Retinal pigment epithelial cell (primary cell): ENCODE data around the gene ANKRD63.

Source experiments
- DNase-seq: peaks from one replicate; pipeline ENCODE4 v3.0.0-alpha.2; 2010; ENCODE audit warnings: low read depth
- H3K4me3 ChIP-seq: 2 replicates; pipeline ENCODE4 v1.5.1; 2011; ENCODE audit warnings: mild to moderate bottlenecking, low read length, control low read depth, moderate library complexity
- TF ChIP-seq, protein P1 (sequence below): conservative IDR thresholded peaks from 2 replicates; pipeline ENCODE4 v1.5.1; 2011; ENCODE audit warnings: low read depth, low read length, control low read depth, inconsistent platforms

The ANKRD63 gene

DNA sequence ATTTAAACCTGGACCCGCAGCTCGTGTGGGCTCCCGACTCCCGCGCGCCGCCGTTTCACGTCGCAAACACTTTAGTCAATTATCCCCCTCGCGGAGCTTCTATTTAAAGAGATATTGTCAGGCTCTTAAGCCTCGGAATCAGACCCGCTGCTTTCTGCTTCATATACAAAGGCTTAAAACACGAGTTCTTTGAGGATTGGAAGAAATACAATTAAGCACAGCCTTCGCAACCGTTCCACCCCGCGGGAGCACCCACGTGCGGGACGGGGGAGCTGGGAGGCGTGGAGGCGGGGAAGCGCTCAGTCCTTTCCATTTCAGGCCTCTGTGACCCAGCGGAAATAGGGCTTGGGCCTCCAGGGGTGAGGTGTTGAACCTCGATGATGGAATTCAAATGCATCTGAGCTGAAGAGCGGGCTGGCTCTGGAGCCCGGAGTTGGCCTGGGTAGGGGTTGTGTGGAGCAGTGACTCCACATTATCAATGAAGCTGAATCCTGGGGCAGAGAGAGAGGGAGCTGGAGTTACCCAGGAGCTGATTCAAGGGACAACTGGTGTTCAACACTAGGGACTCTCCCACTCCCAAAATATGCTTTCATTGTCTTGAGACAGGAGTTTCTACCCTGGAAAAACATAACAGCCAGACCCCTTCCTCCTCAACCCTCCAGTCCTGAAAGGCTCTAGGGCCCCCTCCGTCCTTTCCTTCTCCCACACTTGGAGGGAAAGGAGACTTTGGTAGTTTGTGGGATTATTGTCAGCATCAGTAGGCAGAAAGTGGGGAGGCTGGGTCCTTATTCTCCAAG is 2.4 kb downstream of the ANKRD63 start:
- no peak for DNase-seq
- H3K4me3 ChIP-seq, result no peak overlapping the region
- TF ChIP-seq, protein P1, sequence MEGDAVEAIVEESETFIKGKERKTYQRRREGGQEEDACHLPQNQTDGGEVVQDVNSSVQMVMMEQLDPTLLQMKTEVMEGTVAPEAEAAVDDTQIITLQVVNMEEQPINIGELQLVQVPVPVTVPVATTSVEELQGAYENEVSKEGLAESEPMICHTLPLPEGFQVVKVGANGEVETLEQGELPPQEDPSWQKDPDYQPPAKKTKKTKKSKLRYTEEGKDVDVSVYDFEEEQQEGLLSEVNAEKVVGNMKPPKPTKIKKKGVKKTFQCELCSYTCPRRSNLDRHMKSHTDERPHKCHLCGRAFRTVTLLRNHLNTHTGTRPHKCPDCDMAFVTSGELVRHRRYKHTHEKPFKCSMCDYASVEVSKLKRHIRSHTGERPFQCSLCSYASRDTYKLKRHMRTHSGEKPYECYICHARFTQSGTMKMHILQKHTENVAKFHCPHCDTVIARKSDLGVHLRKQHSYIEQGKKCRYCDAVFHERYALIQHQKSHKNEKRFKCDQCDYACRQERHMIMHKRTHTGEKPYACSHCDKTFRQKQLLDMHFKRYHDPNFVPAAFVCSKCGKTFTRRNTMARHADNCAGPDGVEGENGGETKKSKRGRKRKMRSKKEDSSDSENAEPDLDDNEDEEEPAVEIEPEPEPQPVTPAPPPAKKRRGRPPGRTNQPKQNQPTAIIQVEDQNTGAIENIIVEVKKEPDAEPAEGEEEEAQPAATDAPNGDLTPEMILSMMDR, result no peak

DNA sequence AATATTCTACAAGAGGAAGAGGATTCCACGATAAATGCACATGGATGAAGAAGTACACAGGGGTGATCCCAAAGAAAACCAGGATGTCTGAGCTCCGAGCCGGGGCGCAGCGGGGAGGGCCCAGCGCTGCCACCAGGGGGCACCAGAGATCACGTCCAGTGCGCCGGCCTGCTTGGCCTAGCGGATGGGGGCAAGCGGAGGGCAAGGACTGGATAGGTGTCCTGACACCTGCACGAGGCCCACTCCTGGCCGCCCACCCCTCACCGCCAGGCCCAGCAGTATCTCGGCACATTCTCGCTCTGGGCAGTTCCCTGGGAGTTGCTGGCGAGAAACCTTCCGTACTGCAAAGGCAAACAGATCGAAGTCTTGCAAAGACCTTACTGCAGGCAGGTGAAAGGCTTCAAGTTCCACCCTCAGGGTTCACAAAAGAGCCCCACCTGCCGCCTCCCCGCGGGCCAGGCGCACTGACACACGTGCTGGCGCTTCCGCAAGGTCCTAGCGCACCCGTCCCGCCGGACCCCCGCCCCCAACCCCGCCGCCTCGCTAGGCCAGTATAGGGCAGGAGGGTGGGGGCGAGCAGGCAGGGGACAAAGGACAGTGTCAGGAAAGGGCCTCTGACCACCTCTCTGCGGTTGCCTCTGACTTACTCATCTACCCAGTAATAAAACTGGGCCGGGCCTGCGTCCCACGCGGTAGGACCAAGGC is 3.3 kb downstream of the ANKRD63 start:
- DNase-seq, result no peak
- H3K4me3 ChIP-seq, result no peak overlapping the region
- TF ChIP-seq, protein P1, result peak; percentile 97

DNA sequence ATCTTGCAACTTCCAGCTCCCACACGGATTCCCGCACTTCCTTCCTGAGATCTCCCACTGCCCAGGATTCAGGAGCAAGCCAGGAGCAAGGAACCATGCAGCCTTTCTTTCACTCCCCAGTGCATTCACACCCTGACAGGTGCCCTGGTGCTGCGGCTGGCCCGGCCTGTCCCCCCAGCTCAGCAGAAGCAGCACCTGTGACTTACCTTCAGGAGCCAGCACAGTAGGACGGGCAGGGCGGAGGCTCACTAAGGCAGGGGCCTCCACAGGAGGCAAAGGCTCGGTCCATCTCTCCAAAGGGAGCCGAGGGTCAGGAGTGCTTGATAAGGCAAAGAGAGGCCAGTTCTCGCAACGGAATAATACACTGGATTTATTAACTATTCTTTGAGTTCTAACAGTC is 4.8 kb downstream of the ANKRD63 start:
- no peak overlapping the region for H3K4me3 ChIP-seq
- TF ChIP-seq, protein P1, result no peak
- no peak for DNase-seq

DNA sequence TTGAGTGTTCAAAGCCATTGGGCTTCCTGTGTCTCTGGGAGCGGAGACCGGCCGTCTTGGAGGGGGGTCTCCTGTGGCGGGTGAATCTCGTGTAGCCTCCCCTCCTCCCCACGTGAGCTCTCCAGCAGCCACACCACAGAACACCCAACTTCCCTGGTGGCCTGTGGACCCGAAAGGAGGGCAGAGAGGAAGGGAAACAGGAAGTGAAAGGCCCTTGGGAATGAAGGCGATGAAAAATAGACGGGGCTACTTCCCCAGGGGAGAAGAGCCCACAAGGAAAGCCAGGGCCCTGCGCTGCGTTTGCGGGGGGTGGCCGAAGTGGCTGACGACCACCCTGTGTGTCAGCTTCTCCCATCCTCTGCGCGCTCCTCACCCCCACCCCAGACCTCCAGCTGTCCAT is 5.4 kb downstream of the ANKRD63 start:
- H3K4me3 ChIP-seq, result no peak overlapping the region
- TF ChIP-seq, protein P1, result no peak
- no peak for DNase-seq

DNA sequence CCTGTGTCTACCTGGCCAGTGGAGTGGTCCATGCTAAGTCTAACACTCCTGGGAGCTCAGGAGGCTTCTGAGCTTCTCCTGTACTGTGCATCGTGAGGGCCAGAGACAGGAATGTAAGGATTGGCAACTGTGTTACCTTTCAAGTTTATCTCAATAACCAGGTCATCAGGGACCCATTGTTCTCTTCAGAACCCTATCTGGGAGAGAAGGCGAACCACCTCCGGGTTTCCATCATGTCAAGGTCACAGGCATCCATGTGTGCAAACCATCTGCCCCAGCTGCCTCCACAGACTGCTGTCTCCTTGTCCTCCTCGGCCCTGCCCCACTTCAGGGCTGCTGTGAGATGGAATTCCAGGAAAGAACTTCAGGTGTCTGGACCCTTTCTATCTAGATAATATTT is 5.9 kb downstream of the ANKRD63 start:
- TF ChIP-seq, protein P1, result no peak
- DNase-seq, result no peak

DNA sequence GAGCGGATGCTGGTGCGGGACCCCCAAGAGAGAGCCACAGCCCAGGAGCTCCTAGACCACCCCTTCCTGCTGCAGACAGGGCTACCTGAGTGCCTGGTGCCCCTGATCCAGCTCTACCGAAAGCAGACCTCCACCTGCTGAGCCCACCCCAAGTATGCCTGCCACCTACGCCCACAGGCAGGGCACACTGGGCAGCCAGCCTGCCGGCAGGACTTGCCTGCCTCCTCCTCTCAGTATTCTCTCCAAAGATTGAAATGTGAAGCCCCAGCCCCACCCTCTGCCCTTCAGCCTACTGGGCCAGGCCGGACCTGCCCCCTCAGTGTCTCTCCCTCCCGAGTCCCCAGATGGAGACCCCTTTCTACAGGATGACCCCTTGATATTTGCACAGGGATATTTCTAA is 6.9 kb downstream of the ANKRD63 start:
- no peak for DNase-seq
- TF ChIP-seq, protein P1, result no peak
- no peak overlapping the region for H3K4me3 ChIP-seq

More for the DNA sequence above, 5.9 kb downstream of the ANKRD63 start:
- H3K4me3 ChIP-seq, result no peak overlapping the region

DNA sequence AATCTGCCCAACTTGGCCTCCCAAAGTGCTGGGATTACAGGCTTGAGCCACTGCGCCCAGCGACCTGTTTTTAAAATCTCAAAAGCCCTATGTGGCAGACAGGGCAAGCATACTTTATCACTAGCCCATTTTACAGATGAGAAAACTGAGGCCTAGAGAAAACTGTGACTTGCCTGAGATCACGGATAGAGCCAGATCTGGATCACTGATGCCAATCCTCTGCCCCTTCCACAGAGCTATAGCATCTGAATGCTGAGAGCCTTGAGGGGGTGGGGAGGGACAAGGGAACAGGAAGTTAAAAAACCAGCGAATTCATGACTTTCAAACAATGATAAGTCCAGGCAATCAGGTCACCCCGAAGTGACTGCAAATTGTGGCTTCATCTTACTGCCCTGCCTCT is 7.3 kb downstream of the ANKRD63 start:
- H3K4me3 ChIP-seq, result no peak overlapping the region
- TF ChIP-seq, protein P1, result no peak
- DNase-seq, result no peak
